Right lobe of liver (tissue), 4 donors: ENCODE data around the gene FHL1.

Source experiments
- POLR2A ChIP-seq: fragments of 450-650 bp; IDR thresholded peaks from one replicate; pipeline ENCODE4 v1.6.1; 2017; ENCODE audit warnings: antibody characterized with exemption, mild to moderate bottlenecking
- TF ChIP-seq, protein P1 (sequence below), 4 donors: fragments of 200-600 bp in 3 of 4; fragments of 450-650 bp in 1 of 4; IDR thresholded peaks; one replicate each; pipeline versions ENCODE4 v1.5.1 to v1.8.0; 2016 to 2022; ENCODE audit warnings: antibody characterized with exemption in 4 of 4, mild to moderate bottlenecking in 2 of 4
- donor health status: DM: no; HTN: no; CAD: no.
- donor health status: DM: no; HTN: no; CAD: no.
- donor health status: DM: no; HTN: yes; CAD: no.

DNA sequence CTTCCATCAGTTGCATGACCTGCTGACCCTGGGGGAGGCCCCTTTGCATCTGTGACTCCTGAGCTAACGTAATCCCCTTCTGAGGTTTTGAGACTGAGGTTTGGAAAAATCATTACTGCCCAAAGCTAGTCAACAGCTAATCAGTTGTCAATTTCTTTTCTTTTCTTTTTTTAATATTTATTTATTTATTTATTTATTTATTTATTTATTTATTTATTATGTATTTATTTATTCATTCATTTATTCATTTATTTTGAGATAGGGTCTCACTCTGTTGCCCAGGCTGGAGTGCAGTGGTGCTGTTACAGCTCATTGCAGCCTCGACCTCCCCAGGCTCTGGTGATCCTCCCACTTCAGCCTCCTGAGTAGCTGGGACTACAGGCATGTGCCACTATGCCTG lies 25.1 kb upstream of the FHL1 start:
- no peak for TF ChIP-seq POLR2A
- TF ChIP-seq, protein P1, sequence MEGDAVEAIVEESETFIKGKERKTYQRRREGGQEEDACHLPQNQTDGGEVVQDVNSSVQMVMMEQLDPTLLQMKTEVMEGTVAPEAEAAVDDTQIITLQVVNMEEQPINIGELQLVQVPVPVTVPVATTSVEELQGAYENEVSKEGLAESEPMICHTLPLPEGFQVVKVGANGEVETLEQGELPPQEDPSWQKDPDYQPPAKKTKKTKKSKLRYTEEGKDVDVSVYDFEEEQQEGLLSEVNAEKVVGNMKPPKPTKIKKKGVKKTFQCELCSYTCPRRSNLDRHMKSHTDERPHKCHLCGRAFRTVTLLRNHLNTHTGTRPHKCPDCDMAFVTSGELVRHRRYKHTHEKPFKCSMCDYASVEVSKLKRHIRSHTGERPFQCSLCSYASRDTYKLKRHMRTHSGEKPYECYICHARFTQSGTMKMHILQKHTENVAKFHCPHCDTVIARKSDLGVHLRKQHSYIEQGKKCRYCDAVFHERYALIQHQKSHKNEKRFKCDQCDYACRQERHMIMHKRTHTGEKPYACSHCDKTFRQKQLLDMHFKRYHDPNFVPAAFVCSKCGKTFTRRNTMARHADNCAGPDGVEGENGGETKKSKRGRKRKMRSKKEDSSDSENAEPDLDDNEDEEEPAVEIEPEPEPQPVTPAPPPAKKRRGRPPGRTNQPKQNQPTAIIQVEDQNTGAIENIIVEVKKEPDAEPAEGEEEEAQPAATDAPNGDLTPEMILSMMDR (IDR thresholded peaks at IDR 0.05), result no peak
